ENCODE results near the gene CBX4.

DNA sequence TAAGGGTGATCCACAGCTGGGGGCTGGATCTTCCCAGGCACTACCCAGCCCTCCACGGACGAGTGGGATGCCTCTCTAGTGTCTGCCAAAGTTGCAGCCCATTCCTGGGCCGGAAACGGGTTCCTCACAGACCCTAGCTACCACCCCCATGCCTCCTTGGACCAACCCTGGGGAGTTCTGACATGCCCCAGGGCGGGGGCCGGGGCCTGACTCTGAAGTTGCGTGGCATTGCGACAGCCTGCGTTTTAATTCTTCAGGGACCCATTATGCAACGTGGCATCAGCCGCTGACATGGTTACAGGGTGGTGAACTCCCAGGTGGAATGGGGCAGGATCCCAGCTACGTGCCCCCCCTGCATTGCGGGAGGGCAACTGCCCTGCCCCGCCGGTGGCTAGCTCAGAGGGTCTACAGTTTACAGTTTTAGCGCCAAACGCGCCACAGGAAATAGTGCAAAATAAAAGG is 2.7 kb downstream of the CBX4 start:
- TF ChIP-seq CEBPZ (IDR thresholded peaks at IDR 0.05; ENCODE audit: low read depth, low read length) = no peak
- no peak for TF ChIP-seq RAD21 (IDR thresholded peaks at IDR 0.05; ENCODE audit: insufficient read depth, low read depth, low read length)
- no peak for TF ChIP-seq MAX (IDR thresholded peaks at IDR 0.05; ENCODE audit: low read depth, low read length)
- TF ChIP-seq, protein P1, sequence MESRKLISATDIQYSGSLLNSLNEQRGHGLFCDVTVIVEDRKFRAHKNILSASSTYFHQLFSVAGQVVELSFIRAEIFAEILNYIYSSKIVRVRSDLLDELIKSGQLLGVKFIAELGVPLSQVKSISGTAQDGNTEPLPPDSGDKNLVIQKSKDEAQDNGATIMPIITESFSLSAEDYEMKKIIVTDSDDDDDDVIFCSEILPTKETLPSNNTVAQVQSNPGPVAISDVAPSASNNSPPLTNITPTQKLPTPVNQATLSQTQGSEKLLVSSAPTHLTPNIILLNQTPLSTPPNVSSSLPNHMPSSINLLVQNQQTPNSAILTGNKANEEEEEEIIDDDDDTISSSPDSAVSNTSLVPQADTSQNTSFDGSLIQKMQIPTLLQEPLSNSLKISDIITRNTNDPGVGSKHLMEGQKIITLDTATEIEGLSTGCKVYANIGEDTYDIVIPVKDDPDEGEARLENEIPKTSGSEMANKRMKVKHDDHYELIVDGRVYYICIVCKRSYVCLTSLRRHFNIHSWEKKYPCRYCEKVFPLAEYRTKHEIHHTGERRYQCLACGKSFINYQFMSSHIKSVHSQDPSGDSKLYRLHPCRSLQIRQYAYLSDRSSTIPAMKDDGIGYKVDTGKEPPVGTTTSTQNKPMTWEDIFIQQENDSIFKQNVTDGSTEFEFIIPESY (IDR thresholded peaks at IDR 0.05) = no peak
- TF ChIP-seq LARP7 (IDR thresholded peaks at IDR 0.05) = no peak
- TF ChIP-seq POLR2A (IDR thresholded peaks at IDR 0.05; ENCODE audit: low read depth, low read length) = no peak
- TF ChIP-seq ETV6 (conservative IDR thresholded peaks at IDR 0.05 in 1 of 2, IDR thresholded peaks at IDR 0.05 in 1 of 2; ENCODE audit: borderline replicate concordance in 1 of 2, low read depth in 1 of 2) = no peak
- TF ChIP-seq, protein P2, sequence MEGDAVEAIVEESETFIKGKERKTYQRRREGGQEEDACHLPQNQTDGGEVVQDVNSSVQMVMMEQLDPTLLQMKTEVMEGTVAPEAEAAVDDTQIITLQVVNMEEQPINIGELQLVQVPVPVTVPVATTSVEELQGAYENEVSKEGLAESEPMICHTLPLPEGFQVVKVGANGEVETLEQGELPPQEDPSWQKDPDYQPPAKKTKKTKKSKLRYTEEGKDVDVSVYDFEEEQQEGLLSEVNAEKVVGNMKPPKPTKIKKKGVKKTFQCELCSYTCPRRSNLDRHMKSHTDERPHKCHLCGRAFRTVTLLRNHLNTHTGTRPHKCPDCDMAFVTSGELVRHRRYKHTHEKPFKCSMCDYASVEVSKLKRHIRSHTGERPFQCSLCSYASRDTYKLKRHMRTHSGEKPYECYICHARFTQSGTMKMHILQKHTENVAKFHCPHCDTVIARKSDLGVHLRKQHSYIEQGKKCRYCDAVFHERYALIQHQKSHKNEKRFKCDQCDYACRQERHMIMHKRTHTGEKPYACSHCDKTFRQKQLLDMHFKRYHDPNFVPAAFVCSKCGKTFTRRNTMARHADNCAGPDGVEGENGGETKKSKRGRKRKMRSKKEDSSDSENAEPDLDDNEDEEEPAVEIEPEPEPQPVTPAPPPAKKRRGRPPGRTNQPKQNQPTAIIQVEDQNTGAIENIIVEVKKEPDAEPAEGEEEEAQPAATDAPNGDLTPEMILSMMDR (IDR thresholded peaks at IDR 0.05 in 2 of 3, conservative IDR thresholded peaks at IDR 0.05 in 1 of 3; ENCODE audit: control insufficient read depth in 2 of 3, extremely low read depth in 1 of 3, insufficient read depth in 1 of 3, low read depth in 3 of 3, low read length in 3 of 3) = no peak
- no peak for TF ChIP-seq SPI1 (IDR thresholded peaks at IDR 0.05; ENCODE audit: borderline replicate concordance, insufficient read depth, low read depth, low read length)
- no peak for TF ChIP-seq JUNB (IDR thresholded peaks at IDR 0.05)
- no peak for TF ChIP-seq PAX8 (IDR thresholded peaks at IDR 0.05)
- TF ChIP-seq FOXM1 (IDR thresholded peaks at IDR 0.05; ENCODE audit: low read depth, low read length) = no peak
